Astrocyte (in vitro differentiated cells and primary cell): Measurements from ENCODE around the gene PCDHGA10.

Experiments used
- CTCF ChIP-seq: IDR thresholded peaks from 2 replicates; pipeline ENCODE4 v1.5.1; 2011; ENCODE audit warnings: low read depth, mild to moderate bottlenecking, inconsistent platforms, low read length, moderate library complexity; ENCODE audit not compliant: insufficient read depth
- EZH2 ChIP-seq: IDR thresholded peaks from 2 replicates; pipeline ENCODE4 v1.6.1; 2012; ENCODE audit warnings: mild to moderate bottlenecking, low read length, inconsistent platforms; ENCODE audit not compliant: insufficient read depth

DNA sequence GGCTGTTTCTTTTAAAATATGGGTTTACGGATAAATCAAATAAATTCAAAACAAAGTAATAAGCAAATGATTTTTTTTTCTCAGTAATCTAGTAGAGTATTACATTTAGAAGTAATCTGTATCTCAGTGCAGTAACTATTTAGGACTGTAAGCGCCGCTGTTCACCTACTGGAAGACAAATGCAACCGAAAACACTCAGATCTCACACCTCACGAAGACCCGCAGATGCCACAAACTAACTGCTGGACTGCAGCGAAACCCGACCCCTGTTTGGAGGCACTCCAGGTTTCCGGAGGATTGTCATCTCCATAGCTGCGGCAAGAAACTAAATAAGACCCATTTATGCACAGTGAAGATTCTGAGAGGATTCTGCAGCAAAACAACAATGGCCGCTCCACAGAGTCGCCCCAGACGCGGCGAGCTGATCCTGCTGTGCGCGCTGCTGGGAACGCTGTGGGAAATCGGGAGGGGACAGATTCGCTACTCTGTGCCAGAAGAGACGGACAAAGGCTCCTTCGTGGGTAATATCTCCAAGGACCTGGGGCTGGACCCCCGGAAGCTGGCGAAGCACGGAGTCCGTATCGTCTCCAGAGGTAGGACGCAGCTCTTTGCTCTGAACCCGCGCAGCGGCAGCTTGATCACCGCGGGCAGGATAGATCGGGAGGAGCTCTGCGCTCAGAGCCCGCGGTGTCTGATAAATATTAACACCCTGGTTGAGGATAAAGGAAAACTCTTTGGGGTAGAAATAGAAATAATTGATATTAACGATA is 20.2 kb upstream of the PCDHGA10 start, which contains the start of gene PCDHGA8:
- no peak for TF ChIP-seq EZH2
- TF ChIP-seq CTCF = no peak
